Testis (tissue), 2 donors: ENCODE results near the gene COPS7A.

Source experiments
- POLR2A ChIP-seq: fragments of 450-650 bp; IDR thresholded peaks from one replicate; pipeline ENCODE4 v1.6.1; 2017; ENCODE audit warnings: antibody characterized with exemption, mild to moderate bottlenecking, moderate library complexity
- TF ChIP-seq, protein P1 (sequence below), 3 experiments: fragments of 450-650 bp in 2 of 3; fragments of 200-600 bp in 1 of 3; sonication (generic) in 1 of 3; IDR thresholded peaks; one replicate each; pipeline ENCODE4 v1.5.1; 2016 to 2019; ENCODE audit warnings: antibody characterized with exemption in 3 of 3, mild to moderate bottlenecking in 2 of 3, moderate library complexity in 1 of 3

DNA sequence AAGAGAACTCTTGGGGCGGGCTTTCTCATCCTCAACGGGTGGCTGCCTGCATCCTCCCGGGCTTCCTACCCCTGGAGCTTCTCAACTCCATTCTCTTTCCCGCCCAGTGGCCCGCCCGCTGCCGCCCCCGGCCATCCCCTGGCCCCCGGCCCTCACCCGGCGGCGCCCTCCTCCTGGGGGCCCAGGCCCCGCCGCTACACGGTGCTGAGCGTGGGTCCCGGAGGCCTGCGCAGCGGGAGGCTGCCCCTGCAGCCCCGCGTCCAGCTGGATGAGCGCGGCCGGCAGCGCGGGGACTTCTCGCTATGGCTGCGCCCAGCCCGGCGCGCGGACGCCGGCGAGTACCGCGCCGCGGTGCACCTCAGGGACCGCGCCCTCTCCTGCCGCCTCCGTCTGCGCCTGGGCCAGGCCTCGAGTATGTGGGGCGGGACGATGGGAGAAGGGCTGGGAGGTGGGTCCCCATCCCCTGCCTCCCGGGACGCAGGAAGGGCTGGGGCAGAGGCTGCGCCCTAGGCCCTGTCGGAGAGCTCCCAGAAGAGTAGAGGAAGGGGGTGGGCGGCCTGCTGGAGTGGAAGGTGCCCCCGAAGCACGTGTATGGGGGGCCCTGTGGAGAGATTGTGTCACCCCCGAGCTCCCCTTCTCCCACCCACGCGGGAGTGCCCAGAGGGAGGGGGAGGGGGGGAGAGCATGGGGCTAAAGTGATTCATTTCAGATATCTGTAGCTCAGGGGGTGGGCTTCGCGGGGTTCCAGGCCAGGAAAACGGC lies 49.9 kb downstream of the COPS7A start:
- TF ChIP-seq, protein P1, sequence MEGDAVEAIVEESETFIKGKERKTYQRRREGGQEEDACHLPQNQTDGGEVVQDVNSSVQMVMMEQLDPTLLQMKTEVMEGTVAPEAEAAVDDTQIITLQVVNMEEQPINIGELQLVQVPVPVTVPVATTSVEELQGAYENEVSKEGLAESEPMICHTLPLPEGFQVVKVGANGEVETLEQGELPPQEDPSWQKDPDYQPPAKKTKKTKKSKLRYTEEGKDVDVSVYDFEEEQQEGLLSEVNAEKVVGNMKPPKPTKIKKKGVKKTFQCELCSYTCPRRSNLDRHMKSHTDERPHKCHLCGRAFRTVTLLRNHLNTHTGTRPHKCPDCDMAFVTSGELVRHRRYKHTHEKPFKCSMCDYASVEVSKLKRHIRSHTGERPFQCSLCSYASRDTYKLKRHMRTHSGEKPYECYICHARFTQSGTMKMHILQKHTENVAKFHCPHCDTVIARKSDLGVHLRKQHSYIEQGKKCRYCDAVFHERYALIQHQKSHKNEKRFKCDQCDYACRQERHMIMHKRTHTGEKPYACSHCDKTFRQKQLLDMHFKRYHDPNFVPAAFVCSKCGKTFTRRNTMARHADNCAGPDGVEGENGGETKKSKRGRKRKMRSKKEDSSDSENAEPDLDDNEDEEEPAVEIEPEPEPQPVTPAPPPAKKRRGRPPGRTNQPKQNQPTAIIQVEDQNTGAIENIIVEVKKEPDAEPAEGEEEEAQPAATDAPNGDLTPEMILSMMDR (IDR thresholded peaks at IDR 0.05): no peak
- no peak for TF ChIP-seq POLR2A
